Fibroblast of lung (primary cell): ENCODE results near the gene SCFD2. TPM values are rescaled to one million over a fixed set of nuclear protein-coding genes. Genes with fewer than 3 reads are reported as not detected.

Experiments used
- DNase-seq, 2 donors: peaks; one replicate each; pipeline versions ENCODE4 v3.0.0 to v3.0.0-alpha.2; 2010; ENCODE audit warnings: low read depth in 2 of 2
- H2AFZ ChIP-seq: 2 replicates; pipeline ENCODE4 v1.5.1; 2012; ENCODE audit warnings: low read length, control low read depth, inconsistent platforms
- H3K27ac ChIP-seq: 2 replicates; pipeline ENCODE4 v1.5.1; 2011; ENCODE audit warnings: low read length, control low read depth; ENCODE audit not compliant: insufficient read depth
- H3K27me3 ChIP-seq: 2 replicates; pipeline ENCODE4 v1.5.1; 2011; ENCODE audit warnings: mild to moderate bottlenecking, low read length; ENCODE audit not compliant: control insufficient read depth, insufficient read depth
- H3K36me3 ChIP-seq: 2 replicates; pipeline ENCODE4 v1.5.1; 2011; ENCODE audit warnings: low read length; ENCODE audit not compliant: control insufficient read depth, insufficient read depth
- H3K4me1 ChIP-seq: 2 replicates; pipeline ENCODE4 v1.5.1; 2011; ENCODE audit warnings: low read length; ENCODE audit not compliant: control insufficient read depth, insufficient read depth; ENCODE audit errors: extremely low read depth
- H3K4me2 ChIP-seq: 2 replicates; pipeline ENCODE4 v1.5.1; 2011; ENCODE audit warnings: low read length, control low read depth; ENCODE audit not compliant: insufficient read depth; ENCODE audit errors: extremely low read depth
- H3K4me3 ChIP-seq, 4 experiments: fragments of 200-600 bp in 1 of 4; sonication (generic) in 1 of 4; replicated peaks in 1 of 4; 2 replicates each; pipeline ENCODE4 v1.5.1; 2011 to 2016; ENCODE audit warnings: low read length in 4 of 4, low read depth in 3 of 4, mild to moderate bottlenecking in 3 of 4, control low read depth in 2 of 4, inconsistent platforms in 1 of 4, mixed read lengths in 1 of 4; ENCODE audit not compliant: insufficient read depth in 1 of 4; ENCODE audit errors: control extremely low read depth in 1 of 4
- H3K79me2 ChIP-seq: 2 replicates; pipeline ENCODE4 v1.5.1; 2012; ENCODE audit warnings: mild to moderate bottlenecking, low read length, inconsistent platforms; ENCODE audit not compliant: control insufficient read depth, insufficient read depth
- H3K9ac ChIP-seq: 2 replicates; pipeline ENCODE4 v1.5.1; 2011; ENCODE audit warnings: mild to moderate bottlenecking, low read length, control low read depth; ENCODE audit not compliant: insufficient read depth
- H3K9me3 ChIP-seq: 2 replicates; pipeline ENCODE4 v1.5.1; 2012; ENCODE audit warnings: low read depth, low read length; ENCODE audit not compliant: control insufficient read depth, insufficient read depth
- H4K20me1 ChIP-seq: 2 replicates; pipeline ENCODE4 v1.5.1; 2011; ENCODE audit warnings: low read length; ENCODE audit not compliant: control insufficient read depth, insufficient read depth; ENCODE audit errors: extremely low read depth
- CTCF ChIP-seq, 2 donors: IDR thresholded peaks in 1 of 2; conservative IDR thresholded peaks in 1 of 2; 1 replicate in 1 of 2; 2 replicates in 1 of 2; pipeline ENCODE4 v1.5.1; 2011 to 2012; ENCODE audit warnings: low read length in 2 of 2, control low read depth in 1 of 2, inconsistent platforms in 1 of 2, low read depth in 1 of 2, mild to moderate bottlenecking in 1 of 2
- EZH2 ChIP-seq: IDR thresholded peaks from 2 replicates; pipeline ENCODE4 v1.5.1; 2012; ENCODE audit warnings: low read length, control low read depth, mild to moderate bottlenecking; ENCODE audit errors: missing control alignments
- polyA plus RNA-seq, 2 donors: library from polyadenylated mRNA; depleted of rRNA in 1 of 2; stranded (reverse) in 1 of 2; unstranded in 1 of 2; fragments of >200 nt; gene quantifications; 2 replicates each; pipeline ENCODE4 v1.2.1, GENCODE V29; 2011 to 2012; ENCODE audit warnings: missing spikeins in 1 of 2
- total RNA-seq: library from RNA; depleted of rRNA; stranded (reverse); fragments of >200 nt; gene quantifications from 2 replicates; pipeline ENCODE4 v1.2.1, GENCODE V29; 2014

SCFD2 gene
- total and polyA plus RNA-seq, 2 donors (not counting 1 experiment from before 2014, with no cell fraction given): 16.2 to 23.1 TPM

- H3K36me3 ChIP-seq: no peaks in the 10 kb centered on the region
- no peak overlapping the region for H3K4me3 ChIP-seq
- peaks cover 4% of the 10 kb centered on the region for H3K4me1 ChIP-seq
- no peak overlapping the region for H2AFZ ChIP-seq
- H4K20me1 ChIP-seq: no peaks in the 10 kb centered on the region
- no peaks in the 10 kb centered on the region for H3K79me2 ChIP-seq
- no peaks in the 10 kb centered on the region for H3K27me3 ChIP-seq
- TF ChIP-seq CTCF (conservative IDR thresholded peaks at IDR 0.05 in 1 of 2, IDR thresholded peaks at IDR 0.05 in 1 of 2; ENCODE audit: low read depth in 1 of 2, low read length in 2 of 2) (no peak), EZH2 (no peak)
- H3K9ac ChIP-seq: no peak overlapping the region
- no peak overlapping the region for H3K27ac ChIP-seq
- no peak overlapping the region for H3K4me2 ChIP-seq
- DNase-seq: no peak
- no peaks in the 10 kb centered on the region for H3K9me3 ChIP-seq
Measured at GRCh38 chr4:53016099-53016820, 349.6 kb downstream of the SCFD2 start.

DNA sequence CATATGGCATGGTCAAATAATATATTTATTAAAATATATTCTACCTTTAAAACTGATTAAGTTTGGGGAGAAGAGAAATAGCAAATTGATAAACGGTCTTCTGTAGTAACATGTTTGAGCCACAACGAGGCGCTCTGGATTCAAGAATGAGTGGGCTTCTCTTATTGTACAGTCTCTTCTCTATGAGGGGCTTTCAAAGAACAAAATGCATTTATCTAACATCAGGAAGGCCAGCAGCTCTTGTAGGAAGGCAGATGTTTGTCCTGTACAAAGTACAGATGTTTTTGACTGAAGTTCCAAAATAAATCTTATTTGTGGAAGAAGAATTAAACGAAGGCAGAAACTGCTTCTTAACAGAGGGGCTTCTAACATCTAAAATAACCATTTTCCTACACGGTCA, 350.2 kb downstream of the SCFD2 start:
- peaks cover 4% of the 10 kb centered on the region for H3K4me1 ChIP-seq
- peak; percentile 55 to 81 for DNase-seq

DNA sequence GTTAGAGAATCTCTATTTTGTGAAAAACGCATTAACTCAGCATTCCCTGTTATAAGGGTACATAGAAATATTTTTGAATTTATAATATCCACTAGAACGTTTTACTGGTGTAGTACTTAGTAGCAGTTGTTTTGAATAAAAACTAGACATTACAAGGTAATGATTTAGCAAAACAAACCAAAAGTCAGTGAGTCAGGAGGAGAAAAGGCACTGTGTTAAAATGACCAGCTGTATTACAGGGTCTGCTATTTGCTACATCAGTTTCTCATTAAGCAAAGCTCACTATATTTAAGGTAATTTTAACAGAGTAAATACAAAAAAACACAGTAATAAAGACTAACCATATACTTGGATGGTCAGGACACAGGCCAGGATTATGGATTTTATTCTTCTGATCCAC, 351.0 kb downstream of the SCFD2 start:
- Histone ChIP-seq H4K20me1 (no peaks in the 10 kb centered on the region), H3K27ac (no peak overlapping the region), H3K79me2 (no peaks in the 10 kb centered on the region), H3K4me1 (peaks cover 3% of the 10 kb centered on the region), H3K4me3 (no peak overlapping the region), H3K27me3 (no peaks in the 10 kb centered on the region), H3K4me2 (no peak overlapping the region), H3K36me3 (no peaks in the 10 kb centered on the region), H3K9me3 (no peaks in the 10 kb centered on the region), H2AFZ (no peak overlapping the region), H3K9ac (no peak overlapping the region)
- TF ChIP-seq CTCF (conservative IDR thresholded peaks at IDR 0.05 in 1 of 2, IDR thresholded peaks at IDR 0.05 in 1 of 2; ENCODE audit: low read depth in 1 of 2, low read length in 2 of 2) (no peak), EZH2 (no peak)
- peak in 1 of 2 donors; percentile 29 for DNase-seq

More for the DNA sequence above, 350.2 kb downstream of the SCFD2 start:
- Histone ChIP-seq H3K27me3 (no peaks in the 10 kb centered on the region), H3K27ac (no peak overlapping the region), H3K79me2 (no peaks in the 10 kb centered on the region), H3K36me3 (no peaks in the 10 kb centered on the region), H3K9ac (no peak overlapping the region), H2AFZ (no peak overlapping the region), H3K9me3 (no peaks in the 10 kb centered on the region), H3K4me3 (no peak overlapping the region), H3K4me2 (no peak overlapping the region), H4K20me1 (no peaks in the 10 kb centered on the region)
- TF ChIP-seq EZH2 (no peak), CTCF (conservative IDR thresholded peaks at IDR 0.05 in 1 of 2, IDR thresholded peaks at IDR 0.05 in 1 of 2; ENCODE audit: low read depth in 1 of 2, low read length in 2 of 2) (peak; percentile 79 to 82)
